IPS-20b (cell line): Measurements from ENCODE around the gene TLR8.

Experiments
- H3K27ac ChIP-seq: one replicate; pipeline ENCODE4 v1.5.1; 2013; ENCODE audit warnings: low read length
- H3K27me3 ChIP-seq: 2 replicates; pipeline ENCODE4 v1.6.1; 2013; ENCODE audit warnings: mild to moderate bottlenecking, low read length, inconsistent platforms; ENCODE audit not compliant: insufficient read depth
- H3K36me3 ChIP-seq: 2 replicates; pipeline ENCODE4 v1.6.1; 2013; ENCODE audit warnings: low read depth, mild to moderate bottlenecking, inconsistent platforms, low read length, moderate library complexity; ENCODE audit not compliant: insufficient read depth
- H3K4me1 ChIP-seq: 2 replicates; pipeline ENCODE4 v1.6.1; 2013; ENCODE audit warnings: mild to moderate bottlenecking, control low read depth, inconsistent platforms, low read length, moderate library complexity; ENCODE audit not compliant: insufficient read depth
- H3K4me3 ChIP-seq: 2 replicates; pipeline ENCODE4 v1.5.1; 2013; ENCODE audit warnings: mild to moderate bottlenecking, low read length, inconsistent platforms
- H3K9ac ChIP-seq: 2 replicates; pipeline ENCODE4 v1.6.1; 2013; ENCODE audit warnings: low read depth, mild to moderate bottlenecking, inconsistent platforms, low read length, moderate library complexity
- H3K9me3 ChIP-seq: 2 replicates; pipeline ENCODE4 v1.6.1; 2013; ENCODE audit warnings: mild to moderate bottlenecking, low read depth, low read length, inconsistent platforms; ENCODE audit not compliant: insufficient read depth

Gene TLR8

GRCh38 chrX:12948495-12948894, 42.1 kb downstream of the TLR8 start:
- peaks cover 6% of the 10 kb centered on the region for H3K4me1 ChIP-seq
- no peak overlapping the region for H3K9ac ChIP-seq
- no peaks in the 10 kb centered on the region for H3K9me3 ChIP-seq
- H3K4me3 ChIP-seq = no peak overlapping the region
- H3K27ac ChIP-seq = no peak overlapping the region
- H3K36me3 ChIP-seq = no peaks in the 10 kb centered on the region
- H3K27me3 ChIP-seq = no peaks in the 10 kb centered on the region

GRCh38 chrX:12949205-12949926, 42.9 kb downstream of the TLR8 start:
- Histone ChIP-seq H3K27me3 (no peaks in the 10 kb centered on the region), H3K4me3 (no peak overlapping the region), H3K4me1 (peaks cover 6% of the 10 kb centered on the region), H3K27ac (no peak overlapping the region), H3K9ac (no peak overlapping the region), H3K36me3 (no peaks in the 10 kb centered on the region), H3K9me3 (no peaks in the 10 kb centered on the region)

GRCh38 chrX:12949927-12950656, 43.7 kb downstream of the TLR8 start:
- H3K4me3 ChIP-seq = no peak overlapping the region
- no peak overlapping the region for H3K27ac ChIP-seq
- H3K27me3 ChIP-seq = no peaks in the 10 kb centered on the region
- H3K36me3 ChIP-seq = no peaks in the 10 kb centered on the region
- H3K9me3 ChIP-seq = no peaks in the 10 kb centered on the region
- H3K4me1 ChIP-seq = peaks cover 6% of the 10 kb centered on the region
- H3K9ac ChIP-seq = no peak overlapping the region

- Histone ChIP-seq H3K27me3 (no peaks in the 10 kb centered on the region), H3K4me1 (peaks cover 6% of the 10 kb centered on the region), H3K4me3 (no peak overlapping the region), H3K9ac (no peak overlapping the region), H3K9me3 (no peaks in the 10 kb centered on the region), H3K27ac (no peak overlapping the region), H3K36me3 (no peaks in the 10 kb centered on the region)
Measured at GRCh38 chrX:12950851-12951594, 44.6 kb downstream of the TLR8 start.

GRCh38 chrX:12951595-12951975, 45.2 kb downstream of the TLR8 start:
- Histone ChIP-seq H3K36me3 (no peaks in the 10 kb centered on the region), H3K9ac (no peak overlapping the region), H3K27me3 (no peaks in the 10 kb centered on the region), H3K9me3 (no peaks in the 10 kb centered on the region), H3K27ac (no peak overlapping the region), H3K4me3 (no peak overlapping the region), H3K4me1 (peaks cover 6% of the 10 kb centered on the region)

- H3K4me1 ChIP-seq = no peaks in the 10 kb centered on the region
- H3K9ac ChIP-seq = no peak overlapping the region
Measured at GRCh38 chrX:12953420-12953819, 47.0 kb downstream of the TLR8 start.

GRCh38 chrX:12954376-12954775, 48.0 kb downstream of the TLR8 start:
- H3K36me3 ChIP-seq = no peaks in the 10 kb centered on the region
- H3K4me3 ChIP-seq = no peak overlapping the region
- H3K9me3 ChIP-seq = no peaks in the 10 kb centered on the region
- H3K27ac ChIP-seq = no peak overlapping the region
- no peak overlapping the region for H3K9ac ChIP-seq
- H3K27me3 ChIP-seq = no peaks in the 10 kb centered on the region
- H3K4me1 ChIP-seq = no peaks in the 10 kb centered on the region

More at GRCh38 chrX:12953420-12953819, 47.0 kb downstream of the TLR8 start:
- Histone ChIP-seq H3K36me3 (no peaks in the 10 kb centered on the region), H3K4me3 (no peak overlapping the region), H3K9me3 (no peaks in the 10 kb centered on the region), H3K27ac (no peak overlapping the region), H3K27me3 (no peaks in the 10 kb centered on the region)

- H3K9ac ChIP-seq = no peak overlapping the region
- H3K4me1 ChIP-seq = no peaks in the 10 kb centered on the region
- H3K27ac ChIP-seq = no peak overlapping the region
- H3K36me3 ChIP-seq = no peaks in the 10 kb centered on the region
- H3K4me3 ChIP-seq = no peak overlapping the region
- H3K27me3 ChIP-seq = no peaks in the 10 kb centered on the region
- H3K9me3 ChIP-seq = no peaks in the 10 kb centered on the region
Measured at GRCh38 chrX:12954981-12955380, 48.6 kb downstream of the TLR8 start.

- Histone ChIP-seq H3K4me3 (no peak overlapping the region), H3K9me3 (no peaks in the 10 kb centered on the region)
Measured at GRCh38 chrX:12955882-12956703, 49.7 kb downstream of the TLR8 start.

GRCh38 chrX:12956704-12957534, 50.5 kb downstream of the TLR8 start:
- Histone ChIP-seq H3K9me3 (no peaks in the 10 kb centered on the region), H3K36me3 (no peaks in the 10 kb centered on the region), H3K9ac (no peak overlapping the region), H3K4me1 (no peaks in the 10 kb centered on the region), H3K27me3 (no peaks in the 10 kb centered on the region), H3K4me3 (no peak overlapping the region), H3K27ac (no peak overlapping the region)

More at GRCh38 chrX:12955882-12956703, 49.7 kb downstream of the TLR8 start:
- no peaks in the 10 kb centered on the region for H3K27me3 ChIP-seq
- no peaks in the 10 kb centered on the region for H3K4me1 ChIP-seq
- H3K9ac ChIP-seq = no peak overlapping the region
- H3K36me3 ChIP-seq = no peaks in the 10 kb centered on the region
- H3K27ac ChIP-seq = no peak overlapping the region
